HTERT RPE-1 (cell line): ENCODE measurements around the gene VCAM1.
"Not testable (repeated sequence)": the region's sequence is repeated elsewhere in the genome, so short reads cannot be mapped to it uniquely, and the experiment has no call there.

ENCODE experiments used
- in situ Hi-C: fragments of 300-500 bp; cut with MboI; formaldehyde crosslinking; loops from 4 replicates; pipeline ENCODE4 v1.14.3; 2020; ENCODE audit warnings: low sequenced_read_pairs

Gene VCAM1

DNA sequence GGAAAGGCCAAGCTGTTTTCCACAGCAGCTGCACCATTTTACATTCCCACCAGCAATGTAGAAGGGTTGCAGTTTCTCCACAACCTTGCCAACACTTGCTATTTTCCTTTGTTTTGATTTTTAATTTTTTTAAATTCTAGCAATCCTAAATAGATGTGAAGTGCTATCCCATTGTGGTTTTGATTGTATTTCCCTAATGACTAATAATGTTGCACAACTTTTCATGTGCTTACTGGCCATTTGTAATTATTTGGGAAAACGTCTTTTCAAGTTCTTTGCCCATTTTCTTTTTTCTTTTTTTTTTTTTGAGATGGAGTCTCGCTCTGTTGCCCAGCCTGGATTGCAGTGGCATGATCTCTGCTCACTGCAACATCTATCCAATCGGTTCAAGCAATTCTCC is 53.9 kb downstream of the VCAM1 start:
- in situ Hi-C loops: no loop called here

DNA sequence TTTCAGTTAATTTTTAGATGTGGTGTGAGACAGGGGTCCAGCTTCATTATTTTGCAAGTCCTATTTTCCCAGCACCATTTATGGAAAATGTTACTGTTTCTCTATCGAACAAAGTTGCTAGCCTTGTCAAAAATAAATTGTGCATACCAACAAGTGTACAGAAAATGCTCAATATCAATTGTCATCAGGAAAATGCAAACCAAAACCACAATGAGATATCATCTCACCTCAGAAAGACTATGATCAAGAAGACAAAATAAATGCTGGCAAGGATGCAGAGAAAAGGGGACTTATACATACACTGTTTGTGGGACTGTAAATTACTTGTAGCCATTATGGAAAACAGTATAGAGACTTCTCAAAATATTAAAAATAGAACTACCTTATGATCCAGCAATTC is 54.8 kb downstream of the VCAM1 start:
- in situ Hi-C loops: no loop called here

DNA sequence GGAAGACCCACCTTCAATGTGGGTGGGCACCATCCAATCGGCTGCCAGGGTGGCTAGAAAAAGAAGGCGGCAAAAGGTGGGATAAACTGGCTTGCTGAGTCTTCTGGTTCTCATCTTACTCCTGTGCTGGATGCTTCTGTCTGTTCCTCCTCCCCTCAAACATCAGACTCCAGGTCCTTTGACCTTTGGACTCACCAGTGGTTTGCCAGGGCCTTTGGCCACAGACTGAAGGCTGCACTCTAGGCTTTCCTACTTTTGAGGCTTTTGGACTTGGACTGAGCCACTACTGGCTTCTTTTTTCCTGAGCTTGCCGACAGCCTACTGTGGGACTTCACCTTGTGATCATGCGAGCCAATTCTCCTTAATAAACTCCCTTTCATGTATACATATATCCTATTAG is 55.9 kb downstream of the VCAM1 start:
- in situ Hi-C loops: no loop called here

DNA sequence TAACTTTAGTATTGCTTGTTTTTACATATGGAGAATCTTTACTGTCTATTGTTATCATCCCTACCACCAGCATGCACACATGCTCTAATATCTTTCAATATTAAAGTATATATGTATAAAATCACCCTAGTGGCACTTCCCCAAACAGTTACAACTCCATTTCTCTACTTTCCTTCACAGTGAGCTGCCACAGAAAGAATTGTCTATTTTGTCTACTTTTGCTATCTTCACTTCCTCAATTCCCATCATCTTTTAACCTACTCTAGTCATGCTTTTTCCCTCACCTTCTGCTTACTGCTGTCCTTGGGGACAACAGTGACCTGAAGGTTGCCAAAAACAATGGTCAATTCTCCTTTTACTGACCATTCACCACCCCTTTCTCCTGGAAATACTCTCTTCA is 59.2 kb downstream of the VCAM1 start:
- in situ Hi-C loops: no loop called here

DNA sequence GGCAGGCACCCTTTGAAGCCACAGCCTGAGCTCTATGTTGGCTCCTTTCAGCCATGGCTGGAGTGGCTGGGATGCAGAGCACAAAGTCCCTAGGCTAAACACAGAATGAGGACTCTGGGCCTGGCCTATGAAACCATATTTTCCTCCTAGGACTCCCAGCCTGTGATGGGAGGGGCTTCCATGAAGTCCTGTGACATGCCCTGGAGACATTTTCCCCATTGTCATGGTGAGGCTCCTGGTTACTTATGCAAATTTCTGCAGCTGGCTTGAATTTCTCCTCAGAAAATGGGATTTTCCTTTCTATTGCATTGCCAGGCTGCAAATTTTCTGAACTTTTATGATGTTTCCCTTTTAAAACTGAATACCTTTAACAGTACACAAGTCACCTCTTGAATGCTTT is 61.3 kb downstream of the VCAM1 start:
- in situ Hi-C loops: no loop called here

DNA sequence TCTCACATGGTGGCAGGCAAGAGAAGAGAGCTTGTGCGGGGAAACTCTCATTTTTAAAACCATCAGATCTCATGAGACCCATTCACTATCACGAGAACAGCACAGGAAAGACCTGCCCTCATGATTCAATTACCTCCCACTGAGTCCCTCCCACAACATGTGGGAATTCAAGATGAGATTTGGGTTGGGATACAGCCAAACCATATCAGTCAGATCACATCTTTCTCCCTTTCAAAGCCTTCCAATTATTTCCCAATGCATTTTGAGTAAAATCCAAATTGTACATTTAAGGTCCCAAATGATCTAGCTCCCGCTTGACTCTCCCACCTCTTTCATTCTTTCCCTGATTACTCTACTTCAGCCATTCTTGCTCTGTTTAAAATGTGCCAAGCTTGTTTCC is 62.2 kb downstream of the VCAM1 start:
- in situ Hi-C loops: not testable (repeated sequence)

DNA sequence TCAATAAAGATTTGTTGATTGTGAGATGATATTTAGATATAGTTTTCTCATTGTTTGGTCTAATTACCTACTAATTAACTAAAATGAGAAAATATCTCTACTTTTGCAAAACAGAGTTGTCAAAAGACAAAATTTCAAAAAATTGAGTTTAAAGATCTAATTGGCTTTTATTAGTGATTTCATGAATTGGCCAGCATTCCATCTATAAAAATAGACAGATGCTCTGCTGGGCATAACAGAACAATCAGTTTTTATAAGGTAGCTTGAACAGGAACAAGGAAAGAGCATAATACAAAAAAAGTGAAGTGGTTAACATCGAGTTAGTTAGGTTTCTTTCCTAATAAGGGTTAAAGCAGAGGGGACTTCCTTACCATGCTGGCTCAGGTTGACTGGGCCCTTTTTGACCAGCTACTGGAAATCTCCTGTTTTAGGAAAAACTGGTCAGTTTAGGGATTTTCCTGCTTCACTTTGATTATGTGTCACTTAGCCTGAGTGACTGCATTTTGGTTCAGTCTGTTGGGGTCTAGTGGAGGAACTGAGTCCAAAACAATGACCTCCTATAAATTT is 63.0 kb downstream of the VCAM1 start:
- in situ Hi-C loops: no loop called here

DNA sequence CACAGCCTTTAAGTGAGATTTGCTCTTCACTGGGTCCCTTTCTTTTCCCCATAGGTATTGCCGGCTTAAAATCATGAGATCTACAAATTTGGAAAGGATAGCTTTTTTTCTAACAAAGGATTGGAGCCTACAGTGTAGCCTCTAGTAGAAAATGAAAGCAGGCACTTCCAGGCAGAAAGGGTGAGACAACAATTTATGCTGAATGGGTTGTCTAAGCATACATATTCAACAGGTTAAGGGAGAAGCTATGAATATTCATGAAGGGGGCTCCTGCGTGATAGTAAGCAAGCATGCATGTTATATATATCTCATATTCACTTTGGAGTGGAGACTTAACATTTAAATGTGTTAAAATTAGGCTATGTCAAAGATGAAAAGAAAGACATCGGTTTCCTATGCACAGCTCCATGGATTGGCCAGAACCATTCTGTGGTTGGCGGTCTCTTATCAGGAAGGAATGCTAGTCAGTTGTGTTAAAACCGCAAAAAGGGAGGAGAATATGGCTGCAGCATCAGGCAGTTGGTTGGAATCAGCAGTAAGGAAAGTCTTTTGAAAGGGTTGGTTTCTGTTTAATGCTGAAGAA is 66.0 kb downstream of the VCAM1 start:
- in situ Hi-C loops: no loop called here

DNA sequence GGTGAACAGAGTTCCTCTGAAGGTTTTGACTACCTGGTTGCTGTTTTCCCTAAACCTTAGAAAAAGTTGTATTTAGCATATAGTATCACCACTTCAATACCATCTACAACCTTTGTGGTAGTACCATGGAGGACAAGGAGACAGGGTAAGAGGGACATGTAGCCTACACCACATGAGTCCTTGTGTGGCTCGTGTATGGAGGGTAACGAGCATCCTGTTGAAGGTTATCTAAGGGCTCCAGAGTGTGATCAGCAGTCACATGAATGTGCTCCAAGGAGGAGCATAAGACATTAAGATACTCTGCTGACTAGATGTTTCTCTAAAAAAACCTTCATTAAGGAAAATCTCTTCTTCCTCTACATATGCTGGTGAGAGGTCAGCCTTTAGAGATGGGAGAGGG is 67.3 kb downstream of the VCAM1 start:
- in situ Hi-C loops: no loop called here
